HFF-Myc (cell line): Measurements from ENCODE around the gene PHOX2A.

Experiments used
- DNase-seq: peaks from one replicate; pipeline ENCODE4 v3.0.0-alpha.2; 2011; ENCODE audit warnings: low read depth; ENCODE audit errors: extremely low read depth
- H3K4me3 ChIP-seq: replicated peaks from 2 replicates; pipeline ENCODE4 v1.5.1; 2011; ENCODE audit warnings: low read depth, mild to moderate bottlenecking, control low read depth, low read length
- TF ChIP-seq, protein P1 (sequence below): IDR thresholded peaks from 2 replicates; pipeline ENCODE4 v1.5.1; 2012; ENCODE audit warnings: mild to moderate bottlenecking, low read depth, low read length, control low read depth; ENCODE audit errors: missing control alignments

The PHOX2A gene

DNA sequence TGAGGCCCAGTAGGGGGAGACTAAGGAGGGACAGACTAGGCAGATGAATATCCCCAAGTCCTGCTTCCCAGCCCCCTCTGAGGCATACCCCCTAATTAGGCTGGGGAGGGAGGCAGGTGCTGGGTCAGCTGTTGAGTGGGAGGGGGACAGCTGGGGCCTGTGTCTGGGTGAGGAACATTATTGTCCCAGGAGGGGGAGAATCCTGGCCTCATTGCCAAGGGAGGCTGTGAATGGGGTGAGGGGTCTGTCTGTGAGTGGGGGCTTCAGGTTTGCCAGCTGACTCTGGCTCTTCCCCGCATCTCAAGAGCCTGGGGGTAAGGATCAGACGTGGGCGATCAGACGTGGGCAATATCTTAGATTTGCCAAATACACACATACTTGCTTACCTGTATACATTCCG is 17.3 kb downstream of the PHOX2A start:
- no peak for DNase-seq

DNA sequence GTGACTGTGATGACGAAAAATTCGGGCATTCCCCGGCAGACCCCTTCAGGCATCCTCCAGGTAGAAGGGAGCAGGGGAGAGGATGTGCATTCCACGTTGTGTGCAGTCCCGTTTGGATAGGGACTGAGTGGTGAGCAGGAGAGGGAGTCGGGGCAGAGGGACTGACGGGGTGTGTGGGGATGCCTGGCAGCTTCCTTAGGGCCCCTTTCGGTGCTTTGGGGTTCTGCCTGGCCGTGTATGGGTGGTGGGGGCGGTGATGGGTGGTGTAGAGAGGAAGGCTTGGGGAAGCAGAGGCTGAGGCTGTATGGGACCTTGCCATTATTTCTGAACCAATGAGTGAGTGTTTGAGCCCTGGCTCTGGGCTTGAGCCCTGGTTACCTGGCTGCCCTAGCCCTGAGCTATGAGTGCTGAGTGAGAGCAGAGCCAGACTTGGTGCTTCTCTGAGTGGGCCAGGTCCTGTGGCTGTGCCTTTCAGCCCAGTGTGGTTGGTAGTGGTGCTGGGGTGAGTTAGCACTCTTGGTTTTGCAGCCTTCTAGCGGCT is 18.5 kb downstream of the PHOX2A start:
- H3K4me3 ChIP-seq = peak overlapping the region; percentile 65
- no peak for DNase-seq
- TF ChIP-seq, protein P1, sequence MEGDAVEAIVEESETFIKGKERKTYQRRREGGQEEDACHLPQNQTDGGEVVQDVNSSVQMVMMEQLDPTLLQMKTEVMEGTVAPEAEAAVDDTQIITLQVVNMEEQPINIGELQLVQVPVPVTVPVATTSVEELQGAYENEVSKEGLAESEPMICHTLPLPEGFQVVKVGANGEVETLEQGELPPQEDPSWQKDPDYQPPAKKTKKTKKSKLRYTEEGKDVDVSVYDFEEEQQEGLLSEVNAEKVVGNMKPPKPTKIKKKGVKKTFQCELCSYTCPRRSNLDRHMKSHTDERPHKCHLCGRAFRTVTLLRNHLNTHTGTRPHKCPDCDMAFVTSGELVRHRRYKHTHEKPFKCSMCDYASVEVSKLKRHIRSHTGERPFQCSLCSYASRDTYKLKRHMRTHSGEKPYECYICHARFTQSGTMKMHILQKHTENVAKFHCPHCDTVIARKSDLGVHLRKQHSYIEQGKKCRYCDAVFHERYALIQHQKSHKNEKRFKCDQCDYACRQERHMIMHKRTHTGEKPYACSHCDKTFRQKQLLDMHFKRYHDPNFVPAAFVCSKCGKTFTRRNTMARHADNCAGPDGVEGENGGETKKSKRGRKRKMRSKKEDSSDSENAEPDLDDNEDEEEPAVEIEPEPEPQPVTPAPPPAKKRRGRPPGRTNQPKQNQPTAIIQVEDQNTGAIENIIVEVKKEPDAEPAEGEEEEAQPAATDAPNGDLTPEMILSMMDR = no peak

More for the DNA sequence above, 17.3 kb downstream of the PHOX2A start:
- no peak overlapping the region for H3K4me3 ChIP-seq
- TF ChIP-seq, protein P1 = no peak

DNA sequence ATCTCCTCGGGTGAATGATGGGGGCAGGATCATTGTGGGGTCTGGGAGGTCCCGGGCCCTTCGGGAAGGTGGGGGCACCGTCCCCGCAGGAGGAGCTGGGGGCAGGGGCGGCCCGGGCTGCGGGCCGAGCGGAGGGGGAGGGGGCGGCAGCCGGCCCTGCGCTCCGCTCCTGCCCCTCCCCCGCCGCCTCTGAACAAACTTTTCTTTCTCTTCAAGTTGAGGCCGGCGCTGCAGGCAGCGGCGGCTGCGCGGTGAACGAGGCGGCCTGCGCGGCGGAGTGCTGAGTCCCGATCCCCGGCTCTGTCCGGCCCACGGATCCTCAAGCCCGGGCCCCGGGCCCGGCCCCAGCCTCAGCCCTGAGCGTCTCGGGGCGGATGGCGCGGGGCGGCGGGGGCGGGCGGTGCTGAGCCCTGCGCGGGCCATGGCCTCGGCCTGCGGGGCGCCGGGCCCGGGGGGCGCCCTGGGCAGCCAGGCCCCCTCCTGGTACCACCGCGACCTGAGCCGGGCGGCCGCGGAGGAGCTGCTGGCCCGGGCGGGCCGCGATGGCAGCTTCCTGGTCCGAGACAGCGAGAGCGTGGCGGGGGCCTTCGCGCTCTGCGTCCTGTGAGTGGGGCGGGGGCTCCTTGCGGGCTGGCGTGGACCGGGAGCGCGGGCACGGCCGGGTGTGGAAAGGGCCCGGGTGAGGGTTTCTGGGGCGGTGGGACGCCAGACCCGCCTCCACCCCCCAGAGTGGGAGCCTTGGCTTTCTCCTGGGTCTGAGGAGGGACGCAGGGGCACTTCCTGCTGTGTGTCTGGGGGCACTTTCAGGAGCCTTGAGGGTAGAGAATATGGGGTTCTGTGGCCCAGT is 19.2 kb downstream of the PHOX2A start, which contains the start of gene INPPL1:
Gene INPPL1, plus strand, starts transcription at position 204 of the 847 bp plus-strand sequence. Its CDS starts 218 bp downstream, at position 422.
- peak within 1 kb of the TSS; percentile 65 for H3K4me3 ChIP-seq
- no peak for DNase-seq
- TF ChIP-seq, protein P1 = no peak

DNA sequence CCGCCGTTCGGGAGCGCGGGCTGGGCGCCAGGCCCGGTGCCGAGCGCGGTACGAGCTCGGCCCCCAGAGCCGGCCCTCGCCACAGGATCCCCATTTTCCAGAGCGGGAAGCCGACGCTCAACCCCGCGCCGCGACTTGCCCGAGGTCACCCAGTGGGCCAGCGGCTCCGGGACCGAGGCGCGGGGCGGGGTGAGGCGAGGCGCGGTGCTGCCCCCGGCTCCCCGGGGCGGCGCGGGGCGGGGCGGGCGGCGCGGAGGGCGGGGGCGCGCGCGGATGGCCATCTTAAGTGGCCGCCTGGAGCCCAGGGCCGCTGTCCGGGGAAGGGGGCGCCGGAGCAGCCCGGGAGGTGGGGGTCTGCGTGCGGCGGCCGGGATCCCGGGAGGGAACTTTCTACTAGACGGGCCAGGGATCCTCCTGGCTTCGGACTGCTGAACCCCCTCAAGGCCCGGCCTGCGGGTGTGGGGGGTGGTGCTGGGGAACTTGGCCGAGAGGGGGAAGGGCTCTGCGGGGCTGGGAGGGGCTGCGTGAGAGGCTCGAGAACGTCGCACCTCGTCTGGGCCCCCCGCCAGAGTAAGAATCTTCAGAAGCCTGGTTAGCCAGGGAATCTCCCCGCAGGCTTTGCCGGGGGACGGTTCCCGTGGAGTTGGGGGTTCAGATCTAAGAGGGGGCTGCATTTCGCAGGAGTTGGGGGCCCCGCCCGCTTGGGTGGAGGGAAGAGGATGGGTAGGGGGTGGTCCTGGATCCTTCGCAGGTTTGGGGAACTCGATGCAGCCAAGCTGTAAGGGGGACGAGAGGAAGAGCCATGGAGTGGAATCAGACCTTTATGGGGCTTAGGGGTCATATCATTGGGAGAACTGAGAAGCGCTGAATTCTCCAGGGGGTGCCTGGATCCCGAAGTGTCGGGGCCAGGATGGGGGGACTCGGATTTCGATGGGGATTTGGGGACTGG is 20.1 kb downstream of the PHOX2A start:
- peak overlapping the region; percentile 65 for H3K4me3 ChIP-seq
- DNase-seq = no peak
- TF ChIP-seq, protein P1 = no peak

DNA sequence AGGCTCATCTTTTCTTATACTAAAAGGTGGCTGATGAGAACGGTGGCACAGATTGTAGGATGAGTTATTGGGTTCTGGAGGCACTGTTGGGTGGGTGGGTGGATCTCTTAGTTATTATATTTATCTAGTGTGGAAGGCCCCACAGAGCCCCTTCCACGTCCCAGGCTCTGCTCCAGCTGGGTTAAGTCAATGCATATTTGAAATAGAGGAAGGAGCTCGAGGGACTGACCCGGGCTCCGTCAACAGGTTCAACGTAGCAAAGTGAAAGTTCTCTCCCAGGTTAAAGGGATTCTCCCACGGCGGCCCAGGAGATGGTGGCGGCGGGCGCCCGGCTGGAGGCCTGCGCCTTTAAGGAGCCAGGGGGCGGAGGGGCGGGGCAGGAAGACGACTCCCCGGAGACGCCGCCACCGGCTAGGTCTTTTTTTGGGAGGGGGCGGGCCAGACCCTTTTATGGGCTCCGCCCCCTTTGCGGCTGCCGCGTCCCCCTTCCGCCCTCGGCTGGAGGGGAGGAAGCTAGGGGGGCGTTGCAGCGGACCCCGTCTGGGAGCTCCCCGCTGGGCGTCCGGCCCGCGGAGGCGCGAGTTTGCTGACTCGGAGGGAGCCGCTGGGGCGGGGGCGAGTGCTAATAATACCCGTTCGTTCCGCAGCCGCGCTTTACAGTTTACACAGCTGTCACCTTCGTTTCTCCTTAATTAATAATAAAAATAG is 20.9 kb downstream of the PHOX2A start:
- DNase-seq = peak; percentile 50
- peak overlapping the region; percentile 65 for H3K4me3 ChIP-seq
- TF ChIP-seq, protein P1 = peak; percentile 34
